NCI-H82 treated with DMSO at 0.1 percent for 48 hours (cell line): Measurements from ENCODE around the gene FGGY.

ENCODE experiments used
- DNase-seq: peaks from one replicate; lab custom pipeline; 2025; ENCODE audit not compliant: unreplicated experiment; lab: John Stamatoyannopoulos, UW

The FGGY gene

GRCh38 chr1:59750328-59751003 is 453.6 kb downstream of the FGGY start:
- no peak for DNase-seq

GRCh38 chr1:59751004-59751395 is 454.1 kb downstream of the FGGY start:
- no peak for DNase-seq

DNA sequence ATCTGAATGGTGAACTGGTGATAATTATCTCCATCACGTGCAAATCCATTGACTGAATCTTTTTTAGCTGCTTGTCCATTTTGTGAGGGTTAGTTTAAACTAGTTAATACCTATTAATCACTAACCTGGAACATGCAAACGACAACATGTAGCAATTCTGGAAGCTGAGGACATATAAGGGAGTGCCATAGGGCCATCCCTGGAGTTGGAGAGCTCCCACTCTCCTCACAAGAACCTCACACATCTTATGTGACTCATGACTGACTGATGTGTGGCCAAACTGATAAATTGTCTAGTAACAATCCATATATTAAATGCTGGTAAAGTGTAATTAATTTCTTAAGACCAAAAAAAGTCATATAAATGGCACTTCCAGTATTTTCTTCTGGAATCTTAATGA is 454.9 kb downstream of the FGGY start:
- DNase-seq: no peak

DNA sequence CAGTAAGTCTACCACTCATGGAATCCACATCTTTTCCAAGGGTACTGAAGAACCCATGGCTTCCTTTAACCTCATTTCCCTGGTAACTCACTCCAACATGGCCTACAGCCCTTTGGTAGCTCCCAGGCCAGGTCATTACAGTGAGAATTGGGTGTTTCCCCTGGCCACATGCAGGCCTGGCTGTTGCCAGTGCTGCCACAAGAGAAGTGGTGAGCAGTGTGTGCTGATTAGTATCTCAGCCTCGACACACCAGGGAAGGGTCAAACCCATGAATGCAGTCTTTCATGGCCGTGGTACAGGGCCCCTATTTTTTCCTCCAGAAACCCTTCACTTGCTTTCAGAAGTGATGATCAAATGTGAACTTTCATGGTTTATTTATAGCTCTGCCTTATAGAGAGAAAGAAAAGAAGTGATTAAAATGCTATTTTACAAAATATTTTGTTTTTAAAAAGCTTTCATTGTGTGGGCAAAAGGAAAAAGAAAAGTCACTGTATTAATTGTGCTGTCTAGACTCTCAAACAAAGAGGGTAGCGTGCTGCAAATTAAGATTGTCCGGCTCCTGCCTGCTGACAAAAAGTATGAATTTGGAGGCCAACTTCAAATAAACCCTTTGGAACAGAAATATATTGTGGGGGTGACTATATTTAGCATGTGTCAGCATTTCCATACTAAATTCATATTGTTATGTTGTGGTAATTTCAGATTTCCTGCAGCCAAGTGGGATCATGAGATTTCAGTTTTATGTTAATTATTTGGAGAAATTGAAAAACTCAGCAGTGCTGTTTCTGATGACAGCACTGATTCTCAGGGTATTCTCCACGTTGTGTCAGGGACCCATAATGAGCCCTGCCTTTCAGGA is 455.9 kb downstream of the FGGY start:
- DNase-seq: no peak

- no peak for DNase-seq
These were observed 458.3 kb downstream of the FGGY start for GRCh38 chr1:59755069-59755685.

GRCh38 chr1:59757197-59757747 is 460.4 kb downstream of the FGGY start:
- no peak for DNase-seq

- DNase-seq: peak; percentile 54
These were observed 462.4 kb downstream of the FGGY start for GRCh38 chr1:59759156-59759925.

DNA sequence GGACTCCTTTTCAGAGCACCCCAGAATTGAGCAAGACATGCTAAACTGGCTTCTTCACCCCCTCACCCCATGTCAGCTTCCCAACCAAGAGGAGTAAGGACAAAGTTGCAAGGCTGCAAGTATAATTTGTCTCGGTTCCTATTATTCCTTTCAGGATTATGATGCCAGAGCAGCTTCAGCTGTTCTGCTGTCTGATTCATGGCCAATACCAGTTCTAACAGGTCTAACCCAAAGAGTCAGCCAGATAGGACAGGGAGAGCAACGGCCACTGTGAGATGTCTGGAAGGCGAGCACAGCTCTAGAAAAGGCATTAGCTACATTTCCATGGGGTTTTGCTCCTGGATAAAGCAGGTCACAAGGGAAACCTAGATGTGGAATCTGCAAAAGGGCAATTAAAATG is 464.5 kb downstream of the FGGY start:
- no peak for DNase-seq

DNA sequence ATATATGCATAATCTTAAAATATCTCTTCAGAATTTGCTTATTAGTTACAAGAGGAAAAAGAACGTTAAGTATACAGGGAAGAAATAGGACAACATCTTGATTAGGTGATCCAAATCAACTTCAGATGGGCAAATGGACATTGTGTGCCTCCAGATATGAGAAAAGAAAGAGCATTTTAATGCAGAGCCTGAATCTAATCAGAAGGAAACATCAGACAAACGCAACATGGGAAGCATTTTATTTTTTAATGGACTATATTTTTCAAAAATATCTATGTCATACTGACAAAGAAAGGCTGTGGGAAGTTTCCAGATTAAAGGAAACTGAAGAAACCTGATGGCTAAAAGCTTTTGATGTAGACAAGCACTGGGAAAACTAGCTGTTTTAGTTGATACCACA is 466.5 kb downstream of the FGGY start:
- no peak for DNase-seq

GRCh38 chr1:59765011-59765730 is 468.3 kb downstream of the FGGY start:
- peak; percentile 4 for DNase-seq

GRCh38 chr1:59766227-59766855 is 469.4 kb downstream of the FGGY start:
- no peak for DNase-seq

GRCh38 chr1:59767119-59767518 is 470.2 kb downstream of the FGGY start:
- DNase-seq: no peak

GRCh38 chr1:59768792-59769735 is 472.2 kb downstream of the FGGY start:
- DNase-seq: no peak

GRCh38 chr1:59769736-59770095 is 472.8 kb downstream of the FGGY start:
- DNase-seq: no peak

DNA sequence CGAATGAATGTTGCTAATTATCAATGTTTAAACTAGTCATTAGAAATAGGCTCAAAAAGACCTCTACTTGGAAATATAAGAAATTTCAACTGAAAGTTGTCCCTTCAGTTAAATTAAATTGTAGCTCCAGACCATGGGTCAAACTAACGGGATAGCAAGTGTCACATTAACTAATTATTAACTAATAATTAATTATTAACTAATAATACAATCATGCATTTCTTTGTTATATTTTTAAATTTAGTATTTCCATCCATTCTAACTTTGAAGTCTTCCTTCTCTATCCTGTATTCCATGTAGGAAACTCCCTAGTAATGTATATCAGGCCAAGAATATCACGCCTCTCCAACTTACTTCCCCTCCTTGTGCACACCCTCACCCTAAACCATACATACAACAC is 474.5 kb downstream of the FGGY start:
- no peak for DNase-seq

- no peak for DNase-seq
These were observed 478.6 kb downstream of the FGGY start for GRCh38 chr1:59775480-59775879.

GRCh38 chr1:59776960-59777852 is 480.3 kb downstream of the FGGY start:
- no peak for DNase-seq

- DNase-seq: no peak
These were observed 483.1 kb downstream of the FGGY start for GRCh38 chr1:59779949-59780348.
